ENCODE measurements around the gene PLSCR4. TPM values are rescaled to one million over a fixed set of nuclear protein-coding genes. Genes with fewer than 3 reads are reported as not detected.

The PLSCR4 gene
- total RNA-seq, 2 experiments from 2014 or later: not detected

- Mint-ChIP-seq H3K36me3 (ENCODE audit: low read depth) (no peaks in the 10 kb centered on the region), H3K27me3 (peaks cover 7% of the 10 kb centered on the region), H3K27ac (no peak overlapping the region), H3K9me3 (no peaks in the 10 kb centered on the region), H3K4me3 (no peak overlapping the region), H3K4me1 (ENCODE audit: low read depth) (no peaks in the 10 kb centered on the region)
- Histone ChIP-seq H3K4me3 (ENCODE audit: low read length) (no peak overlapping the region), H3K4me1 (ENCODE audit: insufficient read depth, low read length) (no peaks in the 10 kb centered on the region), H3K9me3 (ENCODE audit: control insufficient read depth in 1 of 2, insufficient read depth in 1 of 2, low read length in 2 of 2) (no peaks in the 10 kb centered on the region), H3K27ac (ENCODE audit: low read depth in 1 of 2, low read length in 2 of 2) (no peak overlapping the region), H3K27me3 (ENCODE audit: control insufficient read depth in 1 of 2, insufficient read depth in 2 of 2, low read length in 2 of 2) (no peaks in the 10 kb centered on the region), H3K36me3 (ENCODE audit: insufficient read depth, low read length) (no peaks in the 10 kb centered on the region)
- no peak for TF ChIP-seq CTCF (IDR thresholded peaks at IDR 0.05)
- ATAC-seq (ENCODE audit: poor library complexity) (no peak), DNase-seq (no peak)
- intact Hi-C loops (cut with DNase I, micrococcal nuclease): no loop called here
- CTCF ChIA-PET: no interaction called here
- POLR2A ChIA-PET: no interaction called here
Measured at GRCh38 chr3:146180376-146180775, 70.5 kb downstream of the PLSCR4 start.

GRCh38 chr3:146178006-146178689, 72.8 kb downstream of the PLSCR4 start:
- Histone ChIP-seq H3K36me3 (ENCODE audit: insufficient read depth, low read length) (no peaks in the 10 kb centered on the region), H3K4me3 (ENCODE audit: low read length) (no peak overlapping the region), H3K9me3 (ENCODE audit: control insufficient read depth in 1 of 2, insufficient read depth in 1 of 2, low read length in 2 of 2) (no peaks in the 10 kb centered on the region), H3K27me3 (ENCODE audit: control insufficient read depth in 1 of 2, insufficient read depth in 2 of 2, low read length in 2 of 2) (no peaks in the 10 kb centered on the region), H3K4me1 (ENCODE audit: insufficient read depth, low read length) (no peaks in the 10 kb centered on the region), H3K27ac (ENCODE audit: low read depth in 1 of 2, low read length in 2 of 2) (no peak overlapping the region)
- ATAC-seq (ENCODE audit: poor library complexity) (no peak), DNase-seq (no peak)
- ChIA-PET POLR2A (no interaction called here), CTCF (interaction anchor here (1.4 kb wide), 1 partner anchor 11 kb away, joined by 6 read pairs; no protein-coding TSS in a partner anchor)
- no peak for TF ChIP-seq CTCF (IDR thresholded peaks at IDR 0.05)
- Mint-ChIP-seq H3K4me3 (no peak overlapping the region), H3K36me3 (ENCODE audit: low read depth) (no peaks in the 10 kb centered on the region), H3K9me3 (no peaks in the 10 kb centered on the region), H3K27ac (no peak overlapping the region), H3K27me3 (peaks cover 2% of the 10 kb centered on the region), H3K4me1 (ENCODE audit: low read depth) (no peaks in the 10 kb centered on the region)
- intact Hi-C loops (cut with DNase I, micrococcal nuclease): no loop called here

- intact Hi-C loops (cut with DNase I, micrococcal nuclease): no loop called here
- Histone ChIP-seq H3K27ac (ENCODE audit: low read depth in 1 of 2, low read length in 2 of 2) (no peak overlapping the region), H3K27me3 (ENCODE audit: control insufficient read depth in 1 of 2, insufficient read depth in 2 of 2, low read length in 2 of 2) (no peaks in the 10 kb centered on the region), H3K4me1 (ENCODE audit: insufficient read depth, low read length) (no peaks in the 10 kb centered on the region), H3K9me3 (ENCODE audit: control insufficient read depth in 1 of 2, insufficient read depth in 1 of 2, low read length in 2 of 2) (no peaks in the 10 kb centered on the region), H3K36me3 (ENCODE audit: insufficient read depth, low read length) (no peaks in the 10 kb centered on the region), H3K4me3 (ENCODE audit: low read length) (no peak overlapping the region)
- no peak overlapping the region for H3K4me3 Mint-ChIP-seq
- ATAC-seq (ENCODE audit: poor library complexity): no peak
- H3K36me3 Mint-ChIP-seq (ENCODE audit: low read depth): no peaks in the 10 kb centered on the region
- no peaks in the 10 kb centered on the region for H3K4me1 Mint-ChIP-seq (ENCODE audit: low read depth)
- DNase-seq: no peak
- ChIA-PET POLR2A (no interaction called here), CTCF (no interaction called here)
- no peaks in the 10 kb centered on the region for H3K9me3 Mint-ChIP-seq
- TF ChIP-seq CTCF (IDR thresholded peaks at IDR 0.05): no peak
- peaks cover 5% of the 10 kb centered on the region for H3K27me3 Mint-ChIP-seq
- no peak overlapping the region for H3K27ac Mint-ChIP-seq
Measured at GRCh38 chr3:146177519-146177918, 73.4 kb downstream of the PLSCR4 start.

Measured in CD4-positive, alpha-beta T cell (primary cell).